ENCODE data around the gene TOR4A.
"Not testable (repeated sequence)": the region's sequence is repeated elsewhere in the genome, so short reads cannot be mapped to it uniquely, and the experiment has no call there.

The TOR4A gene

GRCh38 chr9:137319011-137319738 lies 41.6 kb downstream of the TOR4A start:
- peak; percentile 83 for DNase-seq (ENCODE audit: low spot score)

- peak; percentile 48 for DNase-seq (ENCODE audit: low spot score)
These were observed 42.4 kb downstream of the TOR4A start for GRCh38 chr9:137319739-137320551.

DNA sequence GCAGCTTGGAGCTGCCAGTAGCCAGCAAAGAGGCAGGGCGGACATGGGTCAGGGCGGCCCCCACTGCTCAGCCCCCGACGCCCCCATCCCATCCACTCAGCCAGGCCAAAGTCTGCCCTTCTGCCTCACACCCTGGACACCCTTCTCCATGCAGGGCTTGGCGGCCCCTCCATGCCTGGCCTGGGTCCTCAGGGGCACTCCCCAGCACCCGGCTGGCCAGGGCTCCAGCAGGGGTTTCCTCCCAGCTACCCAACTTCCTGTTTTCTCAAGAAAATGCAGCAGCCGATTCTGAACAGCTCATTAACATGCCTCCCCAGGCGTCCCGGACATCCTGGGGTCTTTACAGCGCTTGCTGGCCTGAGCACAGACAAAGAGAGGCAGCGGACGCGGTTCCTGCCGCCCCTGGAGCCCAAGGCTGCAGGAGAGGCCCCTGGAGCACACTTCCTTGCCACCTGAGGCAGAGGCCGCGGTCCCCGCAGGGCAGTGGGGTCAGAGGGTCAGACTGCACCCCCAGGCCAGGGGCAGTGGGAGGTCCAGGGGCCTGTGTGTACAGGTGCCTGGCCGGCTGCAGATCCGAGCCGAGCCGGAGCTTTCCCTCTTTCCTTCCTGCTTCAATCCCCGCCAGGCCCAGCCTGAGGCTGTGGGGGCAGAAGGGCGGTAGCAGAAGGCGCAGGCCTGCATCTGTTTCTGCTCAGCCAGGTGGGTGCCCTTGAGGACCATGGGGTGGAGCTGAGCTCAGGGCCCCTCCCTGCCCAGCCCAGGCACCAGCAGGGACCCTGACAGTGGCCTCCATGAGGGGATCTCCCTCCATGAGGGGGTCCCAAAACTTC lies 43.2 kb downstream of the TOR4A start:
- peak; percentile 62 for DNase-seq (ENCODE audit: low spot score)

GRCh38 chr9:137321726-137322361 lies 44.3 kb downstream of the TOR4A start:
- no peak for DNase-seq (ENCODE audit: low spot score)

DNA sequence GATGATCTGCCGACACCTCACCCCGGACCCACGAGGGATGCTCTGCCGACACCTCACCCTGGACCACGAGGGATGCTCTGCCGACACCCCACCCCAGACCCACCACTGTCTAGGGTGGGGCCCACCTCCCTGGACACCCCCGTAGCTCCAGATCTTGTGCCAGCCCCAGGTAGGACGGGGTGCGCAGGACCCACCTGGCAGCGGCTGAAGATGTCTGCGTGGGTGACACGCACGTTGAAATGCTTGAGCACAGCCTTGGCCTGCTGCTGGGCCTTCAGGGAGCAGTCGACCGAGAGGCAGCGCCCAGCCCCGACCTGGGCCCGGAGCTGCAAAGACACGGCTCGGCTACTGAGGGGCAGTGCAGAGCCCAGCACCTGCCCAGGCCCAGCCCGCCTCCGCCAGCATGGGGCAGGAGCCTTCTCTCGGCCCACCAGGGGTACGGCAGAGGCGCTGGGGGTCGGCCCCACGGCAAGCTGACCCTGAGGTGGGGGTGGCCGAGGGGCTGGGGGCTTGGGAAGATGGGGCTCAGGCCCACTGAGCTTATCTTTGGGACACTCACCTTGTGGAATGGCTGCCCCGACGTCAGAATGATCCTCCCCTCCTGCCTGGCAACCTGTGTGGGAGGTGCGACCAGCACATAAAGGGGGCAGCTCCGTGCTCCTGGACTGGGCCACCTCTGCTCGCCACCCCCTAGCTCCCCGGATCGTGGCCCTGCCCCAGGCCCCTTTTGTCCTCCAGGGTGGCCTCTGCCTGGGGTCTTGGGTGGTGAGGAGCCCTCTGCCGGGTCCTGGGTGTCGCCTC lies 46.2 kb downstream of the TOR4A start:
- no peak for DNase-seq (ENCODE audit: low spot score)

DNA sequence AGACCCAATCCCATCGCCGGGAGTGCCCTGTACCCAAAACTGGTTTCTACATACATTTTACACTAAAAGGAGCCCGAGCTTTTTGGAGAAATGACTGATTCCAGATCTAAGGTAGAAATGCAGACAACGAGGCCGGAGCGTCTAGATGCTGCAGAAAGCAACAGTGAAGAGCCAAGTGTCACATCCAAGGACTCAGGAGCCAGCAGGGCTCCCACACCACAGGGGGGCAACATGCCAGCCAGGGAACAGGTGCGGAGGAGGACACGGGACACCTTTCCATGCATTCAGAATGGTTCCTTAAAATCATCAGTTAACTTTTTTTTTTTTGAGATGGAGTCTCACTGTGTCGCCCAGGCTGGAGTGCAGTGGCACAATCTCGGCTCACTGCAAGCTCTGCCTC lies 47.6 kb downstream of the TOR4A start:
- no peak for DNase-seq (ENCODE audit: low spot score)

DNA sequence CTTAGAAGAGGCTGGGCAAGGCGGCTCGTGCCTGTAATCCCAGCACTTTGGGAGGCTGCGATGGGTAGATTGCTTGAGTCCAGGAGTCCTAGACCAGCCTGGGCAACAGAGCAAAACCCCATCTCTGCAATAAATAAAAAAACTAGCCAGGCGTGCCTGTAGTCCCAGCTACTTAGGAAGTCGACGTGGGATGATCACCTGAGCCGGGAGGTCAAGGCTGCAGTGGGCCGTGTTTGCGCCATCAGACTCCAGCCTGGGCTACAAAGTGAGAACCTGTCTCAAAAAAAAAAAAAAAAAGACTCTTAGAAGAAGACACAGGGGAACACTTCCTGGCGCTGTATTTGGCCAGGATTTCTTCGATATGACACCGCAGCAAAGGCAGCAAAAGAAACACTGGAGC lies 48.3 kb downstream of the TOR4A start:
- DNase-seq (ENCODE audit: low spot score), result no peak

GRCh38 chr9:137326445-137327065 lies 49.0 kb downstream of the TOR4A start:
- DNase-seq (ENCODE audit: low spot score), result no peak

DNA sequence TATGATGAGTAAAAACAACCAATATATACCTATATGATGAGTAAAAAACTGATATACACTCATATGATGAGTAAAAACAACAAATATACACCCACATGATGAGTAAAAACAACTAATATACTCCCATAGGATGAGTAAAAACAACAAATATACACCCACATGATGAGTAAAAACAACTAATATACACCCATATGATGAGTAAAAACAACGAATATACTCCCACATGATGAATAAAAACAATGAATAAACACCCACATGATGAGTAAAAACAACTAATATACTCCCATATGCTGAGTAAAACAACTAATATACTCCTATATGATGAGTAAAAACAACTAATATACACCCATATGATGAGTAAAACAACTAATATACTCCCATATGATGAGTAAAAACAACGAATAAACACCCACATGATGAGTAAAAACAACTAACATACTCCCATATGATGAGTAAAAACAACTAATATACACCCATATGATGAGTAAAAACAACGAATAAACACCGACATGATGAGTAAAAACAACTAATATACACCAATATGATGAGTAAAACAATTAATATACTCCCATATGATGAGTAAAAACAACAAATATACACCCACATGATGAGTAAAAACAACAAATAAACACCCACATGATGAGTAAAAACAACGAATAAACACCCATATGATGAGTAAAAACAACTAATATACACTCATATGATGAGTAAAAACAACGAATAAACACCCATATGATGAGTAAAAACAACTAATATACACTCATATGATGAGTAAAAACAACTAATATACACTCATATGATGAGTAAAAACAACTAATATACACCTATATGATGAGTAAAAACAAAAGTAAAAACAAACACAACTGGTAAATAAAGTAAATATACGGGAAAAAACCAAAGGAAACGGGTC lies 50.4 kb downstream of the TOR4A start:
- not testable (repeated sequence) for DNase-seq (ENCODE audit: low spot score)

DNA sequence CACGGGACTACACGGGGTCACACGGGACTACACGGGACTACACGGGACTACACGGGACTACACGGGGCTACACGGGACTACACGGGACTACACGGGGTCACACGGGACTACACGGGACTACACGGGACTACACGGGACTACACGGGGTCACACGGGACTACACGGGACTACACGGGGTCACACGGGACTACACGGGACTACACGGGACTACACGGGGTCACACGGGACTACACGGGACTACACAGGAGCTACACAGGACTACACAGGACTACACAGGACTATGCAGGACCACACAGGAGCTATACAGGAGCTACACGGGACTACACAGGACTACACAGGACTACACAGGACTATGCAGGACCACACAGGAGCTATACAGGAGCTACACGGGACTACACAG lies 52.1 kb downstream of the TOR4A start:
- not testable (repeated sequence) for DNase-seq (ENCODE audit: low spot score)

GRCh38 chr9:137330689-137331088 lies 53.2 kb downstream of the TOR4A start:
- no peak for DNase-seq (ENCODE audit: low spot score)

DNA sequence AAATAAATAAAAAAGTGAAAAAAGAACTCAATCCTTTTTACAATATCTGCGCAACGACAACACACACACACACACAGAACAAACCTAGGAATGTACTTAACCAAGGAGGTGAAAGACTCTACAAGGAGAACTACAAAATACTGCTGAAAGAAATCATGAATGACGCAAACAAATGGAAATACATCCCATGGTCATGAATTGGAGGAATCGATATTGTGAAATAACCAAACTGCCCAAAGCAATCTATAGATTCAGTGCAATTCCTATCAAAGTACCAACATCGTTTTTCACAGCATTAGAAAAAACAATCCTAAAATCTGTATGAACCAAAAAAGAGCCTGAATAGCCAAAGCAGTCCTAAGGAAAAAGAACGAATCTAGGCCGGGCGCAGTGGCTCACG lies 54.4 kb downstream of the TOR4A start:
- DNase-seq (ENCODE audit: low spot score), result no peak
